A549 treated with AZD9567 at 1 μM for 4 hours (cell line): Measurements from ENCODE around the gene CD27. TPM values are rescaled to one million over a fixed set of nuclear protein-coding genes. Genes with fewer than 3 reads are reported as not detected.

Experiments used
- total RNA-seq: library from RNA; stranded (reverse); fragments of 200-300 nt; extraction: Qiagen RNA extraction; gene quantifications from 5 replicates; pipeline ENCODE4 v1.2.3, GENCODE V29; 2022; ENCODE audit not compliant: insufficient read depth

The CD27 gene
- not detected in 5 replicates for total RNA-seq

GRCh38 chr12:6444704-6445688 is at the start of gene CD27:
Gene CD27 (plus strand): TSS chr12:6444955. CDS start chr12:6445096, 141 bp downstream.

GRCh38 chr12:6451348-6452244 is 6.8 kb downstream of the CD27 start, which contains the start of gene TAPBPL:
Gene TAPBPL (plus strand): TSS chr12:6452042. CDS start chr12:6452249, 207 bp downstream.

DNA sequence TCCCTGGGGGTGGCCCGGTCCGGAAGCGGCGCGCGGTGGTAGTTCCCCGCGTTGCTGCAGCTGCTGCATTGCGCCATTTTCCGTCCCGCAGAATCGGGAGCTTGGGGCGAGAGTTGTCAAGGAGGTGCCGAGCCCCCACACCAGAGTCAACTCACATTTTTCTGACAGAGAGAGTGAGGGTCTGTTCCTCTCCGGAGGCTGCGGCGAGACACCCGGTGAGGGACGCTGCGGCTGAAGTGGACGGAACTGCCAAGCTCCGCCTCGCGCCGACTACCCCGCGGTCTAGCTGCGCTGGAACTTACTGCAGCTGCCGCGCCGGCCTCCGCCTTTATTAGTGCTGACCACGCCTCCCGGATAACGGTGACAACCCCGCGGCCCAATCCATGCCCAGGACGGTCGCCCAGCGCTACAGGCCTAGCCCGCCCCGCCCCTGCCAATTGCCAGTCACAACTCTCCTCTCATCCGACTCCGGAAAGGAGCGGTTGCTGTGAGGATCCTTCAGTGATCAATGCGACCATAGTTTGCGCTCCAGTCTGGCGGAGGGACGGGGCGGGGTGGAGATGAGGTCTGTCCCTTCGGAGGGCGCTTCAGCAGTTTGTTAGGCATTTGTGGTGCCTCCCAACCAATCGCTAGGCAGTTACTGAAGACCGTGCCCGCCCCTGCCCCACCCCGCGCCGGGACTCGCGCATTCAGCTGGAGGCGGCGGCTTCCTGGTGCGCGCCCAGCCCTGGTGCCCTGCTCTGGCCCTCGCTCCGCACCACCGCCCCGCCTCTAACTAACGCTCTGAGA is 25.8 kb downstream of the CD27 start, which contains the start of gene VAMP1:
Gene VAMP1 (minus strand): TSS at position 303 of the 789 bp plus-strand sequence. CDS start 146 bp downstream, at position 157.

GRCh38 chr12:6492838-6493496 is 48.2 kb downstream of the CD27 start, which contains the start of gene MRPL51:
Gene MRPL51 (minus strand): TSS chr12:6493262. CDS start chr12:6493136, 126 bp downstream.

GRCh38 chr12:6493497-6494257 is 48.9 kb downstream of the CD27 start, which contains the start of gene NCAPD2:
Gene NCAPD2 (plus strand): TSS chr12:6494102. CDS start chr12:6495099, 997 bp downstream.

Other genes with a start within 250 kb of the CD27 start
- gene CD9, start 244.6 kb upstream of the CD27 start, total RNA-seq = 221 to 271 TPM (median 265 TPM) in 5 replicates
- 0.13 to 1.1 TPM (median 0.20 TPM) in 5 replicates for gene PLEKHG6, start 134.3 kb upstream of the CD27 start, total RNA-seq
- 353 to 773 TPM (median 449 TPM) in 5 replicates for gene TNFRSF1A, start 102.9 kb upstream of the CD27 start, total RNA-seq
- 13.9 to 31.3 TPM (median 14.8 TPM) in 5 replicates for gene SCNN1A, start 69.4 kb upstream of the CD27 start, total RNA-seq
- 185 to 209 TPM (median 207 TPM) in 5 replicates for gene LTBR, start 60.8 kb upstream of the CD27 start, total RNA-seq
- gene TAPBPL, start 7.1 kb downstream of the CD27 start, total RNA-seq = 3.3 to 7.1 TPM (median 3.7 TPM) in 5 replicates
- gene VAMP1, start 25.7 kb downstream of the CD27 start, total RNA-seq = 11.7 to 15.5 TPM (median 12.8 TPM) in 5 replicates
- gene MRPL51, start 48.3 kb downstream of the CD27 start, total RNA-seq = 294 to 317 TPM (median 305 TPM) in 5 replicates
- gene NCAPD2, start 49.1 kb downstream of the CD27 start, total RNA-seq = 52.1 to 60.1 TPM (median 58.2 TPM) in 5 replicates
- gene GAPDH, start 89.6 kb downstream of the CD27 start, total RNA-seq = 7,420 to 9,416 TPM (median 8,934 TPM) in 5 replicates
- 1.1 to 1.8 TPM (median 1.4 TPM) in 4 of 5 replicates, not detected in the other for gene IFFO1, start 111.1 kb downstream of the CD27 start, total RNA-seq
- 106 to 116 TPM (median 109 TPM) in 5 replicates for gene NOP2, start 123.3 kb downstream of the CD27 start, total RNA-seq
- 54.8 to 124 TPM (median 56.2 TPM) in 5 replicates for gene CHD4, start 162.4 kb downstream of the CD27 start, total RNA-seq
- 0.34 to 0.88 TPM (median 0.49 TPM) in 4 of 5 replicates, not detected in the other for gene LPAR5, start 191.0 kb downstream of the CD27 start, total RNA-seq
- 0.06 to 0.38 TPM (median 0.17 TPM) in 4 of 5 replicates, not detected in the other for gene ACRBP, start 202.5 kb downstream of the CD27 start, total RNA-seq
- 10.1 to 16.0 TPM (median 13.2 TPM) in 5 replicates for gene ING4, start 218.2 kb downstream of the CD27 start, total RNA-seq
- 39.7 to 58.0 TPM (median 53.1 TPM) in 5 replicates for gene ZNF384, start 244.4 kb downstream of the CD27 start, total RNA-seq